Measurements from ENCODE around the gene ETV5. TPM values are rescaled to one million over a fixed set of nuclear protein-coding genes. Genes with fewer than 3 reads are reported as not detected.

ETV5 gene
- polyA plus RNA-seq, 1 of the 3 experiments (the other 2 are of a cell fraction) = 20.9 TPM

GRCh38 chr3:185997130-185997529 lies 111.8 kb downstream of the ETV5 start:
- Histone ChIP-seq H3K79me2 (ENCODE audit: insufficient read depth) (no peaks in the 10 kb centered on the region), H3K4me2 (no peak overlapping the region), H3K27ac (ENCODE audit: low read depth in 2 of 2, low read length in 1 of 2) (no peak overlapping the region), H3K9me2 (no peaks in the 10 kb centered on the region), H3K4me1 (ENCODE audit: control insufficient read depth in 1 of 2, insufficient read depth in 2 of 2, low read depth in 1 of 2, low read length in 1 of 2) (no peaks in the 10 kb centered on the region), H3K36me3 (replicated peaks in 1 of 2; ENCODE audit: control insufficient read depth in 1 of 2, insufficient read depth in 2 of 2, low read length in 1 of 2) (no peaks in the 10 kb centered on the region), H2AFZ (ENCODE audit: low read depth) (no peak overlapping the region), H3F3A (replicated peaks; ENCODE audit: insufficient read depth) (no peaks in the 10 kb centered on the region), H3K27me3 (ENCODE audit: insufficient read depth) (peaks cover 6% of the 10 kb centered on the region; the same call in 1 of the 2 replicates), H3K9ac (no peak overlapping the region), H3K9me3 (no peaks in the 10 kb centered on the region), H4K20me1 (ENCODE audit: insufficient read depth) (no peaks in the 10 kb centered on the region), H3K4me3 (ENCODE audit: low read depth in 2 of 2, low read length in 1 of 2) (no peak overlapping the region)
- ChIA-PET CTCF (interaction anchor here (2.9 kb wide), 1 partner anchor 19 kb away, joined by 12 read pairs; no protein-coding TSS in a partner anchor), POLR2A (no interaction called here)
- TF ChIP-seq RFX5 (IDR thresholded peaks at IDR 0.05; ENCODE audit: low read length) = no peak
- TF ChIP-seq RXRA (IDR thresholded peaks at IDR 0.05; ENCODE audit: borderline replicate concordance, low read depth) = no peak
- no peak for TF ChIP-seq YY1 (IDR thresholded peaks at IDR 0.05; ENCODE audit: low read depth)
- no peak for TF ChIP-seq GATA2 (CRISPR knock-in tag; IDR thresholded peaks at IDR 0.05)
- TF ChIP-seq MAX (IDR thresholded peaks at IDR 0.05; ENCODE audit: low read depth) = no peak
- no peak for TF ChIP-seq EP300 (IDR thresholded peaks at IDR 0.05; ENCODE audit: borderline replicate concordance in 1 of 2, low read depth in 1 of 2, low read length in 1 of 2)
- TF ChIP-seq POLR2AphosphoS5 (IDR thresholded peaks at IDR 0.05; ENCODE audit: low read depth, low read length) = no peak
- TF ChIP-seq TCF12 (IDR thresholded peaks at IDR 0.05) = no peak
- no peak for TF ChIP-seq CTCF (IDR thresholded peaks at IDR 0.05)
- no peak for TF ChIP-seq RAD21 (IDR thresholded peaks at IDR 0.05; ENCODE audit: low read length)
- DNase-seq = no peak
- 46% methylated on average over 3 of the region's 3 CpGs for WGBS (ENCODE audit: low lambda C conversion rate)

Small RNAs within 50 kb of the gene (small RNA-seq; reads per million reads assigned to genes)
- 0 reads per million in 7 experiments for gene RF00017

Other genes with a start within 250 kb of the ETV5 start
- gene TRA2B, start 171.1 kb downstream of the ETV5 start, polyA plus RNA-seq (2012; rRNA removed) = 192 and 212 TPM in 2 replicates